K562 (cell line): ENCODE data around the gene USH2A.

Experiments used
- CTCF ChIP-seq, 3 experiments: IDR thresholded peaks in 2 of 3; conservative IDR thresholded peaks in 1 of 3; 2 replicates each; pipeline ENCODE4 v1.5.1; 2011 to 2012; ENCODE audit warnings: low read length in 3 of 3, mild to moderate bottlenecking in 3 of 3, control low read depth in 2 of 3, improper control_type of control experiment in 1 of 3, inconsistent platforms in 1 of 3, low read depth in 1 of 3, mixed read lengths in 1 of 3, moderate library complexity in 1 of 3; ENCODE audit not compliant: insufficient read depth in 2 of 3
- JUND ChIP-seq, 2 experiments: IDR thresholded peaks; 2 replicates in 1 of 2; 3 replicates in 1 of 2; pipeline ENCODE4 v1.6.1; 2011; ENCODE audit warnings: borderline replicate concordance in 2 of 2, low read depth in 2 of 2, low read length in 2 of 2, improper control_type of control experiment in 1 of 2, missing biosample characterization in 1 of 2, missing genetic modification characterization in 1 of 2, missing genetic modification reagents in 1 of 2
- ZNF140 ChIP-seq: fragments of 250-450 bp; sonication (Bioruptor Pico); IDR thresholded peaks from 2 replicates; pipeline ENCODE4 v1.8.0; 2021; ENCODE audit warnings: moderate library complexity, mild to moderate bottlenecking, inconsistent platforms
- ZNF57 ChIP-seq: fragments of 450-650 bp; formaldehyde crosslinking; IDR thresholded peaks from 2 replicates; pipeline ENCODE4 v1.4.0; 2020; ENCODE audit warnings: mild to moderate bottlenecking, moderate library complexity

GRCh38 chr1:216142921-216143320, 280.3 kb downstream of the USH2A start:
- TF ChIP-seq JUND (IDR thresholded peaks at IDR 0.05; ENCODE audit: borderline replicate concordance, low read depth, low read length), result no peak
- TF ChIP-seq JUND (tag; IDR thresholded peaks at IDR 0.05; ENCODE audit: borderline replicate concordance, low read depth, low read length), result no peak
- TF ChIP-seq ZNF140 (CRISPR knock-in tag), result no peak
- no peak for TF ChIP-seq ZNF57 (CRISPR knock-in tag)
- TF ChIP-seq CTCF (IDR thresholded peaks at IDR 0.05 in 2 of 3, conservative IDR thresholded peaks at IDR 0.05 in 1 of 3; ENCODE audit: insufficient read depth in 2 of 3, low read depth in 1 of 3, low read length in 3 of 3), result no peak
